HepG2 (cell line): ENCODE measurements around the gene LRRC45. TPM values are rescaled to one million over a fixed set of nuclear protein-coding genes. Genes with fewer than 3 reads are reported as not detected.

ENCODE experiments used
- ARID2 ChIP-seq: sonication (generic); formaldehyde crosslinking; IDR thresholded peaks from 2 replicates; pipeline ENCODE4 v1.8.1; 2022; ENCODE audit warnings: mild to moderate bottlenecking, missing genetic modification reagents, borderline replicate concordance
- DNMT1 ChIP-seq: sonication (generic); formaldehyde crosslinking; IDR thresholded peaks from 2 replicates; pipeline ENCODE4 v1.5.1; 2020; ENCODE audit warnings: mild to moderate bottlenecking, missing genetic modification reagents
- HIVEP1 ChIP-seq: sonication (generic); formaldehyde crosslinking; IDR thresholded peaks from 2 replicates; pipeline ENCODE4 v1.4.0; 2020; ENCODE audit warnings: mild to moderate bottlenecking, missing genetic modification reagents
- JUND ChIP-seq: sonication (generic); formaldehyde crosslinking; IDR thresholded peaks from 2 replicates; pipeline ENCODE4 v1.8.0; 2022; ENCODE audit warnings: mild to moderate bottlenecking, missing genetic modification reagents
- KDM5A ChIP-seq: fragments of 200-600 bp; sonication (generic); IDR thresholded peaks from 2 replicates; pipeline ENCODE4 v1.7.0; 2018; ENCODE audit warnings: antibody characterized with exemption, mild to moderate bottlenecking, low read length, borderline replicate concordance
- MAF1 ChIP-seq: sonication (generic); formaldehyde crosslinking; IDR thresholded peaks from 2 replicates; pipeline ENCODE4 v1.5.0; 2020; ENCODE audit warnings: missing genetic modification reagents, borderline replicate concordance
- NFATC3 ChIP-seq: sonication (generic); formaldehyde crosslinking; IDR thresholded peaks from 2 replicates; pipeline ENCODE4 v1.5.1; 2020; ENCODE audit warnings: mild to moderate bottlenecking, missing genetic modification reagents
- POLR2A ChIP-seq, 2 experiments: IDR thresholded peaks; 2 replicates each; pipeline ENCODE4 v1.6.1; 2011; ENCODE audit warnings: low read depth in 2 of 2, low read length in 2 of 2, mild to moderate bottlenecking in 1 of 2, moderate library complexity in 1 of 2; ENCODE audit not compliant: insufficient read depth in 1 of 2
- SRY ChIP-seq: sonication (generic); formaldehyde crosslinking; IDR thresholded peaks from 2 replicates; pipeline ENCODE4 v1.8.0; 2022; ENCODE audit warnings: mild to moderate bottlenecking, missing genetic modification reagents
- ZFAT ChIP-seq: sonication (generic); formaldehyde crosslinking; conservative IDR thresholded peaks from 2 replicates; pipeline ENCODE4 v1.8.1; 2023; ENCODE audit warnings: missing genetic modification reagents, inconsistent platforms
- ZNF124 ChIP-seq: sonication (generic); formaldehyde crosslinking; IDR thresholded peaks from 2 replicates; pipeline ENCODE4 v1.4.0; 2020; ENCODE audit warnings: missing genetic modification reagents
- ZNF20 ChIP-seq: sonication (generic); formaldehyde crosslinking; IDR thresholded peaks from 2 replicates; pipeline ENCODE4 v1.4.0; 2020; ENCODE audit warnings: mild to moderate bottlenecking, moderate library complexity, missing genetic modification reagents
- ZNF761 ChIP-seq: sonication (generic); formaldehyde crosslinking; conservative IDR thresholded peaks from 2 replicates; pipeline ENCODE4 v1.4.0; 2020; ENCODE audit warnings: mild to moderate bottlenecking, missing genetic modification reagents
- ZNF776 ChIP-seq: sonication (generic); formaldehyde crosslinking; IDR thresholded peaks from 2 replicates; pipeline ENCODE4 v1.4.0; 2020; ENCODE audit warnings: mild to moderate bottlenecking, missing genetic modification reagents
- ZNF841 ChIP-seq: sonication (generic); formaldehyde crosslinking; IDR thresholded peaks from 2 replicates; pipeline ENCODE4 v1.8.1; 2023; ENCODE audit warnings: missing genetic modification reagents, borderline replicate concordance
- polyA plus RNA-seq, 8 experiments: library from polyadenylated mRNA; depleted of rRNA in 3 of 8; stranded (reverse) in 7 of 8; unstranded in 1 of 8; fragments of >200 nt; fragmentation: Illumina TruSeq in 4 of 8; extraction: Trizol in 4 of 8; gene quantifications; 2 replicates each; pipeline versions ENCODE4 v1.2.1 to v1.2.3, GENCODE V29; 2011 to 2016; ENCODE audit warnings: low read depth in 4 of 8, missing spikeins in 1 of 8, mixed read lengths in 1 of 8; ENCODE audit not compliant: insufficient read depth in 1 of 8
- total RNA-seq, 5 experiments: library from RNA; depleted of rRNA; stranded (reverse); fragments of >200 nt; fragmentation: Illumina TruSeq; extraction: Trizol; gene quantifications; 2 replicates each; pipeline ENCODE4 v1.2.3, GENCODE V29; 2016; ENCODE audit warnings: low read depth in 1 of 5
- TF ChIP-seq, protein P1 (sequence below): sonication (generic); formaldehyde crosslinking; IDR thresholded peaks from 2 replicates; pipeline ENCODE4 v1.4.0; 2020; ENCODE audit warnings: missing genetic modification reagents
- TF ChIP-seq, protein P2 (sequence below): sonication (generic); formaldehyde crosslinking; IDR thresholded peaks from 2 replicates; pipeline ENCODE4 v1.8.1; 2022; ENCODE audit warnings: mild to moderate bottlenecking, missing genetic modification reagents
- TF ChIP-seq, protein P3 (sequence below): sonication (generic); formaldehyde crosslinking; conservative IDR thresholded peaks from 2 replicates; pipeline ENCODE4 v1.8.0; 2022; ENCODE audit warnings: missing genetic modification reagents
- TF ChIP-seq, protein P4 (sequence below): sonication (generic); formaldehyde crosslinking; IDR thresholded peaks from 2 replicates; pipeline ENCODE4 v1.8.0; 2022; ENCODE audit warnings: missing genetic modification reagents, mild to moderate bottlenecking, moderate library complexity, borderline replicate concordance
- TF ChIP-seq, protein P5 (sequence below): sonication (generic); formaldehyde crosslinking; conservative IDR thresholded peaks from 2 replicates; pipeline ENCODE4 v1.4.0; 2020; ENCODE audit warnings: missing genetic modification reagents
- TF ChIP-seq, protein P6 (sequence below): sonication (generic); formaldehyde crosslinking; IDR thresholded peaks from 2 replicates; pipeline ENCODE4 v1.8.1; 2023; ENCODE audit warnings: missing genetic modification reagents, mild to moderate bottlenecking, borderline replicate concordance

LRRC45 gene
- total and polyA plus RNA-seq, 2 of the 13 experiments (the other 11 are each of a cell fraction or from before 2014, with no cell fraction given), result 11.6 to 48.1 TPM

DNA sequence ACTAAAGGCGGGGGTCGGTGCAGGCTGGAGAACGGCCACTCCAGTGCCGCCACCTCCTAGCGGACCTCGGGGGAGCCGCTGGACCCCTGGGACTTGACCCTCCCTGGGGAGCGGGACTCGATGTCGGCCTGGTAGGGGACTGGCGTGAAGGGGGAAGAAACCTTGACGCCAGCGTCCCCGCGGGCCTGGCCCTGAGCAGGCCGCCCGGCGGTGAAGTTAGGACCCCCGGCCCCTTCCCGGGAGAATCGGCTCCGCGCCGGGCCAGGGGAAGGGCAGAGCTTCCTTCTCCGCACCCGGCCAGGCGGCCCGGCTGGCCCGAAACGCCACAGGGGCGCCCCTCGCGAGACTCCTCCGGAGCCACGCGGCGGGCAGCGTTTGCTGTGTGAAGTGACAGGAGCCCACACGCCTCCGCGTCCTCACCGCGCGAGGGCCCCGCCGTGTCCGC, 42.1 kb downstream of the LRRC45 start (continued):
- TF ChIP-seq, protein P1, sequence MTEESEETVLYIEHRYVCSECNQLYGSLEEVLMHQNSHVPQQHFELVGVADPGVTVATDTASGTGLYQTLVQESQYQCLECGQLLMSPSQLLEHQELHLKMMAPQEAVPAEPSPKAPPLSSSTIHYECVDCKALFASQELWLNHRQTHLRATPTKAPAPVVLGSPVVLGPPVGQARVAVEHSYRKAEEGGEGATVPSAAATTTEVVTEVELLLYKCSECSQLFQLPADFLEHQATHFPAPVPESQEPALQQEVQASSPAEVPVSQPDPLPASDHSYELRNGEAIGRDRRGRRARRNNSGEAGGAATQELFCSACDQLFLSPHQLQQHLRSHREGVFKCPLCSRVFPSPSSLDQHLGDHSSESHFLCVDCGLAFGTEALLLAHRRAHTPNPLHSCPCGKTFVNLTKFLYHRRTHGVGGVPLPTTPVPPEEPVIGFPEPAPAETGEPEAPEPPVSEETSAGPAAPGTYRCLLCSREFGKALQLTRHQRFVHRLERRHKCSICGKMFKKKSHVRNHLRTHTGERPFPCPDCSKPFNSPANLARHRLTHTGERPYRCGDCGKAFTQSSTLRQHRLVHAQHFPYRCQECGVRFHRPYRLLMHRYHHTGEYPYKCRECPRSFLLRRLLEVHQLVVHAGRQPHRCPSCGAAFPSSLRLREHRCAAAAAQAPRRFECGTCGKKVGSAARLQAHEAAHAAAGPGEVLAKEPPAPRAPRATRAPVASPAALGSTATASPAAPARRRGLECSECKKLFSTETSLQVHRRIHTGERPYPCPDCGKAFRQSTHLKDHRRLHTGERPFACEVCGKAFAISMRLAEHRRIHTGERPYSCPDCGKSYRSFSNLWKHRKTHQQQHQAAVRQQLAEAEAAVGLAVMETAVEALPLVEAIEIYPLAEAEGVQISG (CRISPR knock-in tag), result no peak
- 0 out of 2 replicates have a peak, but pooled peaks have one; percentile 12 for TF ChIP-seq DNMT1 (CRISPR knock-in tag)
- no peak; a peak in 1 of 4 replicates for TF ChIP-seq POLR2A (IDR thresholded peaks at IDR 0.05; ENCODE audit: insufficient read depth in 1 of 2, low read depth in 2 of 2, low read length in 2 of 2)
- TF ChIP-seq ZNF124 (CRISPR knock-in tag), result peak; percentile 0; the same call in 1 of the 2 replicates
- TF ChIP-seq, protein P2, sequence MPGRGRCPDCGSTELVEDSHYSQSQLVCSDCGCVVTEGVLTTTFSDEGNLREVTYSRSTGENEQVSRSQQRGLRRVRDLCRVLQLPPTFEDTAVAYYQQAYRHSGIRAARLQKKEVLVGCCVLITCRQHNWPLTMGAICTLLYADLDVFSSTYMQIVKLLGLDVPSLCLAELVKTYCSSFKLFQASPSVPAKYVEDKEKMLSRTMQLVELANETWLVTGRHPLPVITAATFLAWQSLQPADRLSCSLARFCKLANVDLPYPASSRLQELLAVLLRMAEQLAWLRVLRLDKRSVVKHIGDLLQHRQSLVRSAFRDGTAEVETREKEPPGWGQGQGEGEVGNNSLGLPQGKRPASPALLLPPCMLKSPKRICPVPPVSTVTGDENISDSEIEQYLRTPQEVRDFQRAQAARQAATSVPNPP, result no peak
- TF ChIP-seq ZNF20, result no peak
- TF ChIP-seq, protein P3, sequence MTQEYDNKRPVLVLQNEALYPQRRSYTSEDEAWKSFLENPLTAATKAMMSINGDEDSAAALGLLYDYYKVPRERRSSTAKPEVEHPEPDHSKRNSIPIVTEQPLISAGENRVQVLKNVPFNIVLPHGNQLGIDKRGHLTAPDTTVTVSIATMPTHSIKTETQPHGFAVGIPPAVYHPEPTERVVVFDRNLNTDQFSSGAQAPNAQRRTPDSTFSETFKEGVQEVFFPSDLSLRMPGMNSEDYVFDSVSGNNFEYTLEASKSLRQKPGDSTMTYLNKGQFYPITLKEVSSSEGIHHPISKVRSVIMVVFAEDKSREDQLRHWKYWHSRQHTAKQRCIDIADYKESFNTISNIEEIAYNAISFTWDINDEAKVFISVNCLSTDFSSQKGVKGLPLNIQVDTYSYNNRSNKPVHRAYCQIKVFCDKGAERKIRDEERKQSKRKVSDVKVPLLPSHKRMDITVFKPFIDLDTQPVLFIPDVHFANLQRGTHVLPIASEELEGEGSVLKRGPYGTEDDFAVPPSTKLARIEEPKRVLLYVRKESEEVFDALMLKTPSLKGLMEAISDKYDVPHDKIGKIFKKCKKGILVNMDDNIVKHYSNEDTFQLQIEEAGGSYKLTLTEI (CRISPR knock-in tag), result no peak
- TF ChIP-seq ARID2, result no peak
- peak; percentile 9; the same call in 1 of the 2 replicates for TF ChIP-seq ZNF776
- TF ChIP-seq, protein P4, sequence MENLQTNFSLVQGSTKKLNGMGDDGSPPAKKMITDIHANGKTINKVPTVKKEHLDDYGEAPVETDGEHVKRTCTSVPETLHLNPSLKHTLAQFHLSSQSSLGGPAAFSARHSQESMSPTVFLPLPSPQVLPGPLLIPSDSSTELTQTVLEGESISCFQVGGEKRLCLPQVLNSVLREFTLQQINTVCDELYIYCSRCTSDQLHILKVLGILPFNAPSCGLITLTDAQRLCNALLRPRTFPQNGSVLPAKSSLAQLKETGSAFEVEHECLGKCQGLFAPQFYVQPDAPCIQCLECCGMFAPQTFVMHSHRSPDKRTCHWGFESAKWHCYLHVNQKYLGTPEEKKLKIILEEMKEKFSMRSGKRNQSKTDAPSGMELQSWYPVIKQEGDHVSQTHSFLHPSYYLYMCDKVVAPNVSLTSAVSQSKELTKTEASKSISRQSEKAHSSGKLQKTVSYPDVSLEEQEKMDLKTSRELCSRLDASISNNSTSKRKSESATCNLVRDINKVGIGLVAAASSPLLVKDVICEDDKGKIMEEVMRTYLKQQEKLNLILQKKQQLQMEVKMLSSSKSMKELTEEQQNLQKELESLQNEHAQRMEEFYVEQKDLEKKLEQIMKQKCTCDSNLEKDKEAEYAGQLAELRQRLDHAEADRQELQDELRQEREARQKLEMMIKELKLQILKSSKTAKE (CRISPR knock-in tag), result no peak
- 0 out of 2 replicates have a peak, but pooled peaks have one; percentile 23 for TF ChIP-seq ZFAT (CRISPR knock-in tag)
- TF ChIP-seq KDM5A, result peak; percentile 88
- TF ChIP-seq ZNF841, result no peak
- 0 out of 2 replicates have a peak, but pooled peaks have one; percentile 9 for TF ChIP-seq ZNF761 (CRISPR knock-in tag)
- TF ChIP-seq NFATC3 (CRISPR knock-in tag), result peak; percentile 58; the same call in 1 of the 2 replicates
- TF ChIP-seq SRY (CRISPR knock-in tag), result 0 out of 2 replicates have a peak, but pooled peaks have one; percentile 2
- 0 out of 2 replicates have a peak, but pooled peaks have one; percentile 7 for TF ChIP-seq HIVEP1
- TF ChIP-seq, protein P5, sequence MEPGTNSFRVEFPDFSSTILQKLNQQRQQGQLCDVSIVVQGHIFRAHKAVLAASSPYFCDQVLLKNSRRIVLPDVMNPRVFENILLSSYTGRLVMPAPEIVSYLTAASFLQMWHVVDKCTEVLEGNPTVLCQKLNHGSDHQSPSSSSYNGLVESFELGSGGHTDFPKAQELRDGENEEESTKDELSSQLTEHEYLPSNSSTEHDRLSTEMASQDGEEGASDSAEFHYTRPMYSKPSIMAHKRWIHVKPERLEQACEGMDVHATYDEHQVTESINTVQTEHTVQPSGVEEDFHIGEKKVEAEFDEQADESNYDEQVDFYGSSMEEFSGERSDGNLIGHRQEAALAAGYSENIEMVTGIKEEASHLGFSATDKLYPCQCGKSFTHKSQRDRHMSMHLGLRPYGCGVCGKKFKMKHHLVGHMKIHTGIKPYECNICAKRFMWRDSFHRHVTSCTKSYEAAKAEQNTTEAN, result no peak
- no peak for TF ChIP-seq JUND (CRISPR knock-in tag)
- TF ChIP-seq, protein P6, sequence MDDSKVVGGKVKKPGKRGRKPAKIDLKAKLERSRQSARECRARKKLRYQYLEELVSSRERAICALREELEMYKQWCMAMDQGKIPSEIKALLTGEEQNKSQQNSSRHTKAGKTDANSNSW (CRISPR knock-in tag), result no peak
- peak; percentile 17; the same call in 1 of the 2 replicates for TF ChIP-seq MAF1 (CRISPR knock-in tag)
